WTC11 (cell line): Measurements from ENCODE around the gene TM9SF4. TPM values are rescaled to one million over a fixed set of nuclear protein-coding genes. Genes with fewer than 3 reads are reported as not detected.

Experiments used
- ATAC-seq: fragments of 200-7000 bp; cut with Tn5 transposase; 2 replicates; pipeline ENCODE4 v1.10.0; 2021; ENCODE audit warnings: mild to moderate bottlenecking, moderate library complexity
- CTCF ChIA-PET: fragments of 300-600 bp; sonication (Branson Sonifier 250); formaldehyde crosslinking; loops from one replicate; lab custom pipeline; 2021; ENCODE audit warnings: antibody characterized with exemption; lab: Charles Lee
- POLR2A ChIA-PET: fragments of 350-600 bp; sonication (Branson Sonifier 250); formaldehyde crosslinking; loops from one replicate; lab custom pipeline; 2021; ENCODE audit warnings: antibody characterized with exemption; lab: Charles Lee
- DNase-seq: peaks from one replicate; pipeline ENCODE4 v3.0.0; 2021; ENCODE audit warnings: low spot score
- H3K27ac Mint-ChIP-seq: 2 replicates; pipeline ENCODE4 v1.8.0; 2021; ENCODE audit warnings: mixed read lengths
- H3K27me3 Mint-ChIP-seq: 2 replicates; pipeline ENCODE4 v1.8.0; 2021; ENCODE audit warnings: low read depth, mild to moderate bottlenecking, moderate library complexity, mixed read lengths
- H3K36me3 Mint-ChIP-seq: 2 replicates; pipeline ENCODE4 v1.8.0; 2021; ENCODE audit warnings: mixed read lengths
- H3K4me1 Mint-ChIP-seq: 2 replicates; pipeline ENCODE4 v1.8.0; 2022; ENCODE audit warnings: mixed read lengths
- H3K4me3 Mint-ChIP-seq: 2 replicates; pipeline ENCODE4 v1.8.0; 2021; ENCODE audit warnings: mild to moderate bottlenecking, moderate library complexity, mixed read lengths
- H3K9me3 Mint-ChIP-seq: 2 replicates; pipeline ENCODE4 v1.8.0; 2021; ENCODE audit warnings: mixed read lengths
- EMX1 ChIP-seq: fragments of 250-450 bp; sonication (Bioruptor Pico); IDR thresholded peaks from 2 replicates; pipeline ENCODE4 v1.8.0; 2021; ENCODE audit warnings: mild to moderate bottlenecking
- ETV6 ChIP-seq: sonication (generic); formaldehyde crosslinking; IDR thresholded peaks from 2 replicates; pipeline ENCODE4 v1.8.1; 2022; ENCODE audit warnings: mild to moderate bottlenecking, missing genetic modification reagents
- FOXK1 ChIP-seq: sonication (generic); formaldehyde crosslinking; IDR thresholded peaks from 2 replicates; pipeline ENCODE4 v1.8.0; 2022; ENCODE audit warnings: mild to moderate bottlenecking, moderate library complexity, missing genetic modification reagents
- GRHL2 ChIP-seq: fragments of 250-450 bp; sonication (Bioruptor Pico); IDR thresholded peaks from 2 replicates; pipeline ENCODE4 v1.8.0; 2022; ENCODE audit warnings: mild to moderate bottlenecking, moderate library complexity; ENCODE audit not compliant: insufficient replicate concordance, severe bottlenecking
- GTF2I ChIP-seq: fragments of 250-450 bp; sonication (Bioruptor Pico); conservative IDR thresholded peaks from 2 replicates; pipeline ENCODE4 v1.4.0; 2021; ENCODE audit warnings: mild to moderate bottlenecking
- NFATC4 ChIP-seq: fragments of 250-450 bp; sonication (Bioruptor Pico); IDR thresholded peaks from 2 replicates; pipeline ENCODE4 v1.9.0; 2021; ENCODE audit warnings: mild to moderate bottlenecking
- NR1H2 ChIP-seq: sonication (generic); formaldehyde crosslinking; IDR thresholded peaks from 2 replicates; pipeline ENCODE4 v1.9.0; 2021; ENCODE audit warnings: mild to moderate bottlenecking, moderate library complexity, missing genetic modification reagents
- PRRX2 ChIP-seq: fragments of 250-450 bp; sonication (Bioruptor Pico); IDR thresholded peaks from 2 replicates; pipeline ENCODE4 v1.8.0; 2021; ENCODE audit warnings: mild to moderate bottlenecking
- RORB ChIP-seq: fragments of 250-450 bp; sonication (Bioruptor Pico); IDR thresholded peaks from 2 replicates; pipeline ENCODE4 v1.9.0; 2021; ENCODE audit warnings: mild to moderate bottlenecking
- SMAD3 ChIP-seq: sonication (generic); formaldehyde crosslinking; IDR thresholded peaks from 2 replicates; pipeline ENCODE4 v1.8.0; 2022; ENCODE audit warnings: missing genetic modification reagents, mild to moderate bottlenecking, borderline replicate concordance
- ZNF219 ChIP-seq: sonication (generic); formaldehyde crosslinking; IDR thresholded peaks from 2 replicates; pipeline ENCODE4 v1.8.0; 2023; ENCODE audit warnings: missing genetic modification reagents, mild to moderate bottlenecking, borderline replicate concordance
- ZNF317 ChIP-seq: sonication (generic); formaldehyde crosslinking; IDR thresholded peaks from 2 replicates; pipeline ENCODE4 v1.8.1; 2023; ENCODE audit warnings: low read depth, mild to moderate bottlenecking, moderate library complexity, missing genetic modification reagents, borderline replicate concordance
- total RNA-seq: library from RNA; stranded (reverse); gene quantifications from 3 replicates; pipeline ENCODE4 v1.2.3, GENCODE V29; 2021
- TF ChIP-seq, protein P1 (sequence below): sonication (generic); formaldehyde crosslinking; conservative IDR thresholded peaks from 2 replicates; pipeline ENCODE4 v1.8.1; 2023; ENCODE audit warnings: mild to moderate bottlenecking, low read depth, missing genetic modification reagents, moderate library complexity
- TF ChIP-seq, protein P2 (sequence below): sonication (generic); formaldehyde crosslinking; IDR thresholded peaks from 2 replicates; pipeline ENCODE4 v1.8.1; 2023; ENCODE audit warnings: mild to moderate bottlenecking, missing genetic modification reagents, moderate library complexity
- TF ChIP-seq, protein P3 (sequence below): sonication (generic); formaldehyde crosslinking; IDR thresholded peaks from 2 replicates; pipeline ENCODE4 v1.8.0; 2022; ENCODE audit warnings: mild to moderate bottlenecking, missing genetic modification reagents
- TF ChIP-seq, protein P4 (sequence below): sonication (generic); formaldehyde crosslinking; IDR thresholded peaks from 2 replicates; pipeline ENCODE4 v1.8.0; 2022; ENCODE audit warnings: mild to moderate bottlenecking, missing genetic modification reagents
- TF ChIP-seq, protein P5 (sequence below): sonication (generic); formaldehyde crosslinking; IDR thresholded peaks from 2 replicates; pipeline ENCODE4 v1.8.1; 2022; ENCODE audit warnings: mild to moderate bottlenecking, missing genetic modification reagents, moderate library complexity, borderline replicate concordance
- TF ChIP-seq, protein P6 (sequence below): sonication (generic); formaldehyde crosslinking; conservative IDR thresholded peaks from 2 replicates; pipeline ENCODE4 v1.8.1; 2022; ENCODE audit warnings: mild to moderate bottlenecking, missing genetic modification reagents
- TF ChIP-seq, protein P7 (sequence below): sonication (generic); formaldehyde crosslinking; IDR thresholded peaks from 2 replicates; pipeline ENCODE4 v1.8.0; 2023; ENCODE audit warnings: mild to moderate bottlenecking, missing genetic modification reagents
- TF ChIP-seq, protein P8 (sequence below): fragments of 250-450 bp; sonication (Bioruptor Pico); IDR thresholded peaks from 2 replicates; pipeline ENCODE4 v1.8.0; 2021; ENCODE audit warnings: mild to moderate bottlenecking

TM9SF4 gene
- total RNA-seq, 1 experiment from 2014 or later, result 44.8 TPM

DNA sequence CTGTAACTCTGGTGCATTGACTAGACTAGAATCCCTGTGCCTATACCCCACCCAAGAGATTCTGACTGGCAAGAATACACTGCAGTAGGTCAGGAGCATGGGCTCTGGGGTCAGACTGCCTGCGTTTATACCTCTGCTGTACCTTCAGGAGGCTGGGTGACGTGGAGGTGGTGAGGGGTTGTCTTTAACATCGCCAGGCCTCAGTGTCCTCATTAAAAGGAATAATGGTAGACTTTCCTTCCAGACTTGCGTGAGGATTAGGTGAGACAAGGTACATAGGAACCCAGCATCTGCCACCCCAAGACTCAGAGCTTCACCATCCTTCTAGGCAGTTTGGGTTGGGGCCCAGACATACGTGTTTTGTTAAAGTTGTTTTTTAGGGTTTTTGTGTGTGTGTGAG lies 44.3 kb downstream of the TM9SF4 start (continued):
- no peak for TF ChIP-seq NR1H2 (CRISPR knock-in tag)
- no peak for TF ChIP-seq NFATC4 (CRISPR knock-in tag)
- TF ChIP-seq, protein P1, sequence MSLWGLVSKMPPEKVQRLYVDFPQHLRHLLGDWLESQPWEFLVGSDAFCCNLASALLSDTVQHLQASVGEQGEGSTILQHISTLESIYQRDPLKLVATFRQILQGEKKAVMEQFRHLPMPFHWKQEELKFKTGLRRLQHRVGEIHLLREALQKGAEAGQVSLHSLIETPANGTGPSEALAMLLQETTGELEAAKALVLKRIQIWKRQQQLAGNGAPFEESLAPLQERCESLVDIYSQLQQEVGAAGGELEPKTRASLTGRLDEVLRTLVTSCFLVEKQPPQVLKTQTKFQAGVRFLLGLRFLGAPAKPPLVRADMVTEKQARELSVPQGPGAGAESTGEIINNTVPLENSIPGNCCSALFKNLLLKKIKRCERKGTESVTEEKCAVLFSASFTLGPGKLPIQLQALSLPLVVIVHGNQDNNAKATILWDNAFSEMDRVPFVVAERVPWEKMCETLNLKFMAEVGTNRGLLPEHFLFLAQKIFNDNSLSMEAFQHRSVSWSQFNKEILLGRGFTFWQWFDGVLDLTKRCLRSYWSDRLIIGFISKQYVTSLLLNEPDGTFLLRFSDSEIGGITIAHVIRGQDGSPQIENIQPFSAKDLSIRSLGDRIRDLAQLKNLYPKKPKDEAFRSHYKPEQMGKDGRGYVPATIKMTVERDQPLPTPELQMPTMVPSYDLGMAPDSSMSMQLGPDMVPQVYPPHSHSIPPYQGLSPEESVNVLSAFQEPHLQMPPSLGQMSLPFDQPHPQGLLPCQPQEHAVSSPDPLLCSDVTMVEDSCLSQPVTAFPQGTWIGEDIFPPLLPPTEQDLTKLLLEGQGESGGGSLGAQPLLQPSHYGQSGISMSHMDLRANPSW, result no peak
- TF ChIP-seq, protein P2, sequence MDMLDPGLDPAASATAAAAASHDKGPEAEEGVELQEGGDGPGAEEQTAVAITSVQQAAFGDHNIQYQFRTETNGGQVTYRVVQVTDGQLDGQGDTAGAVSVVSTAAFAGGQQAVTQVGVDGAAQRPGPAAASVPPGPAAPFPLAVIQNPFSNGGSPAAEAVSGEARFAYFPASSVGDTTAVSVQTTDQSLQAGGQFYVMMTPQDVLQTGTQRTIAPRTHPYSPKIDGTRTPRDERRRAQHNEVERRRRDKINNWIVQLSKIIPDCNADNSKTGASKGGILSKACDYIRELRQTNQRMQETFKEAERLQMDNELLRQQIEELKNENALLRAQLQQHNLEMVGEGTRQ (CRISPR knock-in tag), result no peak
- TF ChIP-seq, protein P3, sequence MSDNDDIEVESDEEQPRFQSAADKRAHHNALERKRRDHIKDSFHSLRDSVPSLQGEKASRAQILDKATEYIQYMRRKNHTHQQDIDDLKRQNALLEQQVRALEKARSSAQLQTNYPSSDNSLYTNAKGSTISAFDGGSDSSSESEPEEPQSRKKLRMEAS (CRISPR knock-in tag), result no peak
- TF ChIP-seq, protein P4, sequence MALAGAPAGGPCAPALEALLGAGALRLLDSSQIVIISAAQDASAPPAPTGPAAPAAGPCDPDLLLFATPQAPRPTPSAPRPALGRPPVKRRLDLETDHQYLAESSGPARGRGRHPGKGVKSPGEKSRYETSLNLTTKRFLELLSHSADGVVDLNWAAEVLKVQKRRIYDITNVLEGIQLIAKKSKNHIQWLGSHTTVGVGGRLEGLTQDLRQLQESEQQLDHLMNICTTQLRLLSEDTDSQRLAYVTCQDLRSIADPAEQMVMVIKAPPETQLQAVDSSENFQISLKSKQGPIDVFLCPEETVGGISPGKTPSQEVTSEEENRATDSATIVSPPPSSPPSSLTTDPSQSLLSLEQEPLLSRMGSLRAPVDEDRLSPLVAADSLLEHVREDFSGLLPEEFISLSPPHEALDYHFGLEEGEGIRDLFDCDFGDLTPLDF (CRISPR knock-in tag), result no peak

DNA sequence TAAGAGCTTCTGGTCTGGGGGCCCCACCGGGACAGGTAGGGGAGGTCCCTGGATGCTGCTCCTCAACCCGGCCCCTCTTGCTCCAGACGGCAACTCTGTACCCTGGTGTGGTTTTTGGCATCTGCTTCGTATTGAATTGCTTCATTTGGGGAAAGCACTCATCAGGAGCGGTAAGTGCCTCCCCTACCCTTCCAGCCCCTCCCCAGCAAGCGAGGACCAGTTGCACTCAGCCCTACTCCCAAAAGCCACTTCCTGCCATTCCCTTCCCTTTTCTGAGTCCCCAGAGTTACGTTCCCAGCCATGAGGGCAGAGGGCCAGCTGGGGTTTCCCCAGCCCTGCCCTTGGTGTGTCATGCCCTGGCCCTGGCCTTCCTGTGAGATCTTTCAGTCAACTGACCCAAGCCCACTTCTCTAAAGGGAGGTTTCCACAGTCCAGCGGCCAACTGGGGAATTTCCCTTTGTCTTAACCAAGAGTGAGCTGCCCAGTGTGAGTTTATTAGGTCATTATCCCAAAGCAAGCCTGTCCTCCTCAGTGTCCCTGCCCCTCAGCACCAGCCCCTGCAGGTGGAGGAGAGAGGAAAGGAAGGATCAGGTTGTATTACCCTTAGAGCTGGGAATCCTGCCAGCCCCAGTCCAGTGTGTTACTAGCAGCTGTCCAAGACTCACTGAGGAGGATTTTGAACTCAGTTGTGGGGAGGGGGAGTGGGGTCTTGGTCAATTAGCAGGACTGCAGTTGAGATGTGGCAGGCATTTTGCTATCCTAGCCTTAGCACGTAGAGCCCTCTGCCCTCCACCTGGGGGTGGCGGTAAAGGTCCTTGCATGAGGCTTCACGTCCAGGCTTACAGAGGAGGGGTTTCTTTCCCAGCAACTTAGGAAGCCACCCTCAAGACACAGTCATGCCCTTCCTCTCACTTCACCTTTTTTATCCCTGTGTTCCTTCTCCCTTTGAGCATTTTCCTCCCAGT lies 45.8 kb downstream of the TM9SF4 start:
- peak; percentile 70 for DNase-seq
- H3K36me3 Mint-ChIP-seq, result peaks cover 51% of the 10 kb centered on the region
- no peak overlapping the region for H3K4me3 Mint-ChIP-seq
- no peaks in the 10 kb centered on the region for H3K4me1 Mint-ChIP-seq
- CTCF ChIA-PET, result interaction anchor here (1.3 kb wide), 1 partner anchor 50 kb away, joined by 3 read pairs; no protein-coding TSS in a partner anchor
- H3K27ac Mint-ChIP-seq, result peak overlapping the region; percentile 47
- no peaks in the 10 kb centered on the region for H3K27me3 Mint-ChIP-seq
- peak; percentile 91 for ATAC-seq
- no peak for TF ChIP-seq EMX1 (CRISPR knock-in tag)
- TF ChIP-seq, protein P5, sequence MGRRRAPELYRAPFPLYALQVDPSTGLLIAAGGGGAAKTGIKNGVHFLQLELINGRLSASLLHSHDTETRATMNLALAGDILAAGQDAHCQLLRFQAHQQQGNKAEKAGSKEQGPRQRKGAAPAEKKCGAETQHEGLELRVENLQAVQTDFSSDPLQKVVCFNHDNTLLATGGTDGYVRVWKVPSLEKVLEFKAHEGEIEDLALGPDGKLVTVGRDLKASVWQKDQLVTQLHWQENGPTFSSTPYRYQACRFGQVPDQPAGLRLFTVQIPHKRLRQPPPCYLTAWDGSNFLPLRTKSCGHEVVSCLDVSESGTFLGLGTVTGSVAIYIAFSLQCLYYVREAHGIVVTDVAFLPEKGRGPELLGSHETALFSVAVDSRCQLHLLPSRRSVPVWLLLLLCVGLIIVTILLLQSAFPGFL (CRISPR knock-in tag), result no peak
- TF ChIP-seq, protein P6, sequence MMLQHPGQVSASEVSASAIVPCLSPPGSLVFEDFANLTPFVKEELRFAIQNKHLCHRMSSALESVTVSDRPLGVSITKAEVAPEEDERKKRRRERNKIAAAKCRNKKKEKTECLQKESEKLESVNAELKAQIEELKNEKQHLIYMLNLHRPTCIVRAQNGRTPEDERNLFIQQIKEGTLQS (CRISPR knock-in tag), result no peak
- TF ChIP-seq, protein P3 (CRISPR knock-in tag), result no peak
- TF ChIP-seq, all 79 proteins: peak for 0
- H3K9me3 Mint-ChIP-seq, result no peaks in the 10 kb centered on the region
- POLR2A ChIA-PET, result no interaction called here

DNA sequence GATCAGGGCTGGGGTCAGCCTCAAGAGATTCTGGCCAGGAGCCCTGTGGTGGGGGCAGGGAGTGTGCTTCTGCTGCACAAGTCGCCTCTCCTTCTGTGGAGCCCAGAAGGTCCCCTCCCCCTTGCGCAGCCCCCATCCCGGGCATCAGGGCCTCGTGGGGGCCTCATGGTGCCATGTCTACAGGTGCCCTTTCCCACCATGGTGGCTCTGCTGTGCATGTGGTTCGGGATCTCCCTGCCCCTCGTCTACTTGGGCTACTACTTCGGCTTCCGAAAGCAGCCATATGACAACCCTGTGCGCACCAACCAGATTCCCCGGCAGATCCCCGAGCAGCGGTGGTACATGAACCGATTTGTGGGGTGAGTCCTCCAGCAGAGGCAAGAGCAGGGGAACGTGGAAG lies 48.1 kb downstream of the TM9SF4 start:
- Mint-ChIP-seq H3K4me3 (no peak overlapping the region), H3K27ac (no peak overlapping the region), H3K9me3 (no peaks in the 10 kb centered on the region), H3K36me3 (peaks cover 55% of the 10 kb centered on the region), H3K27me3 (no peaks in the 10 kb centered on the region), H3K4me1 (no peaks in the 10 kb centered on the region)
- CTCF ChIA-PET, result no interaction called here
- DNase-seq (no peak), ATAC-seq (no peak)
- POLR2A ChIA-PET, result no interaction called here
- TF ChIP-seq ZNF317 (CRISPR knock-in tag) (no peak), PRRX2 (CRISPR knock-in tag) (no peak), RORB (CRISPR knock-in tag) (no peak), ZNF219 (CRISPR knock-in tag) (no peak), GRHL2 (CRISPR knock-in tag) (no peak), FOXK1 (CRISPR knock-in tag) (no peak), GTF2I (no peak), ETV6 (CRISPR knock-in tag) (no peak), SMAD3 (no peak)
- TF ChIP-seq, protein P7, sequence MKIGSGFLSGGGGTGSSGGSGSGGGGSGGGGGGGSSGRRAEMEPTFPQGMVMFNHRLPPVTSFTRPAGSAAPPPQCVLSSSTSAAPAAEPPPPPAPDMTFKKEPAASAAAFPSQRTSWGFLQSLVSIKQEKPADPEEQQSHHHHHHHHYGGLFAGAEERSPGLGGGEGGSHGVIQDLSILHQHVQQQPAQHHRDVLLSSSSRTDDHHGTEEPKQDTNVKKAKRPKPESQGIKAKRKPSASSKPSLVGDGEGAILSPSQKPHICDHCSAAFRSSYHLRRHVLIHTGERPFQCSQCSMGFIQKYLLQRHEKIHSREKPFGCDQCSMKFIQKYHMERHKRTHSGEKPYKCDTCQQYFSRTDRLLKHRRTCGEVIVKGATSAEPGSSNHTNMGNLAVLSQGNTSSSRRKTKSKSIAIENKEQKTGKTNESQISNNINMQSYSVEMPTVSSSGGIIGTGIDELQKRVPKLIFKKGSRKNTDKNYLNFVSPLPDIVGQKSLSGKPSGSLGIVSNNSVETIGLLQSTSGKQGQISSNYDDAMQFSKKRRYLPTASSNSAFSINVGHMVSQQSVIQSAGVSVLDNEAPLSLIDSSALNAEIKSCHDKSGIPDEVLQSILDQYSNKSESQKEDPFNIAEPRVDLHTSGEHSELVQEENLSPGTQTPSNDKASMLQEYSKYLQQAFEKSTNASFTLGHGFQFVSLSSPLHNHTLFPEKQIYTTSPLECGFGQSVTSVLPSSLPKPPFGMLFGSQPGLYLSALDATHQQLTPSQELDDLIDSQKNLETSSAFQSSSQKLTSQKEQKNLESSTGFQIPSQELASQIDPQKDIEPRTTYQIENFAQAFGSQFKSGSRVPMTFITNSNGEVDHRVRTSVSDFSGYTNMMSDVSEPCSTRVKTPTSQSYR (CRISPR knock-in tag), result no peak
- TF ChIP-seq, protein P8, sequence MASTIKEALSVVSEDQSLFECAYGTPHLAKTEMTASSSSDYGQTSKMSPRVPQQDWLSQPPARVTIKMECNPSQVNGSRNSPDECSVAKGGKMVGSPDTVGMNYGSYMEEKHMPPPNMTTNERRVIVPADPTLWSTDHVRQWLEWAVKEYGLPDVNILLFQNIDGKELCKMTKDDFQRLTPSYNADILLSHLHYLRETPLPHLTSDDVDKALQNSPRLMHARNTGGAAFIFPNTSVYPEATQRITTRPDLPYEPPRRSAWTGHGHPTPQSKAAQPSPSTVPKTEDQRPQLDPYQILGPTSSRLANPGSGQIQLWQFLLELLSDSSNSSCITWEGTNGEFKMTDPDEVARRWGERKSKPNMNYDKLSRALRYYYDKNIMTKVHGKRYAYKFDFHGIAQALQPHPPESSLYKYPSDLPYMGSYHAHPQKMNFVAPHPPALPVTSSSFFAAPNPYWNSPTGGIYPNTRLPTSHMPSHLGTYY (CRISPR knock-in tag), result no peak
